DOHH2 (cell line): ENCODE measurements around the gene SREBF2.
A peak's percentile ranks its signal among the peaks of the same experiment; 100 is the strongest.

ENCODE experiments used
- H3F3A ChIP-seq: fragments of 200-600 bp; sonication (generic), shearing (Covaris generic); 2 replicates; pipeline ENCODE4 v1.6.0; 2016; ENCODE audit warnings: antibody characterized with exemption, mild to moderate bottlenecking; ENCODE audit not compliant: control insufficient read depth, insufficient read depth
- H3K27ac ChIP-seq: fragments of 200-600 bp; sonication (generic); 2 replicates; pipeline ENCODE4 v1.5.1; 2014; ENCODE audit warnings: low read depth, mild to moderate bottlenecking, low read length, moderate library complexity
- H3K27me3 ChIP-seq: fragments of 200-600 bp; sonication (generic); 2 replicates; pipeline ENCODE4 v1.6.1; 2014; ENCODE audit warnings: mild to moderate bottlenecking, low read length, mixed read lengths; ENCODE audit not compliant: control insufficient read depth
- H3K36me3 ChIP-seq: fragments of 200-600 bp; sonication (generic); 2 replicates; pipeline ENCODE4 v1.6.1; 2014; ENCODE audit warnings: mild to moderate bottlenecking, low read length, moderate library complexity, mixed read lengths; ENCODE audit not compliant: control insufficient read depth
- H3K4me1 ChIP-seq: fragments of 200-600 bp; sonication (generic); 2 replicates; pipeline ENCODE4 v1.6.1; 2014; ENCODE audit warnings: mild to moderate bottlenecking, low read length, mixed read lengths; ENCODE audit not compliant: control insufficient read depth
- H3K4me2 ChIP-seq: fragments of 200-600 bp; sonication (generic); 2 replicates; pipeline ENCODE4 v1.6.0; 2014; ENCODE audit warnings: mild to moderate bottlenecking, low read length, moderate library complexity
- H3K4me3 ChIP-seq: fragments of 200-600 bp; sonication (generic); 2 replicates; pipeline ENCODE4 v1.5.1; 2014; ENCODE audit warnings: mild to moderate bottlenecking, low read length, mixed read lengths
- H3K79me2 ChIP-seq: fragments of 200-600 bp; sonication (generic); 2 replicates; pipeline ENCODE4 v1.6.1; 2014; ENCODE audit warnings: mild to moderate bottlenecking, low read length, mixed read lengths; ENCODE audit not compliant: control insufficient read depth
- H3K9me2 ChIP-seq: fragments of 200-600 bp; sonication (generic); replicated peaks from 2 replicates; pipeline ENCODE4 v1.6.1; 2014; ENCODE audit warnings: mild to moderate bottlenecking, low read length, mixed read lengths; ENCODE audit not compliant: control insufficient read depth
- H3K9me3 ChIP-seq: fragments of 200-600 bp; sonication (generic); 2 replicates; pipeline ENCODE4 v1.6.1; 2014; ENCODE audit warnings: antibody characterized with exemption, low read length, mixed read lengths; ENCODE audit not compliant: control insufficient read depth, insufficient read depth
- H4K20me1 ChIP-seq: fragments of 200-600 bp; sonication (generic); 2 replicates; pipeline ENCODE4 v1.6.0; 2014; ENCODE audit warnings: low read depth, mild to moderate bottlenecking, antibody characterized with exemption, low read length, moderate library complexity; ENCODE audit not compliant: control insufficient read depth, insufficient read depth
- CTCF ChIP-seq: fragments of 200-600 bp; sonication (generic); IDR thresholded peaks from one replicate; pipeline ENCODE4 v1.5.1; 2014; ENCODE audit warnings: antibody characterized with exemption, mild to moderate bottlenecking, low read depth, low read length; ENCODE audit not compliant: poor library complexity, severe bottlenecking
- EZH2phosphoT487 ChIP-seq: fragments of 200-600 bp; sonication (generic); IDR thresholded peaks from 2 replicates; pipeline ENCODE4 v1.6.1; 2017; ENCODE audit warnings: borderline replicate concordance, mild to moderate bottlenecking, antibody characterized with exemption, low read length, moderate library complexity, mixed read lengths

SREBF2 gene

GRCh38 chr22:41836551-41836950, 3.6 kb downstream of the SREBF2 start:
- H3K36me3 ChIP-seq = peaks cover 88% of the 10 kb centered on the region
- no peak overlapping the region for H3K4me3 ChIP-seq
- peak overlapping the region; percentile 32 for H3K27ac ChIP-seq
- no peak for TF ChIP-seq EZH2phosphoT487
- no peak for TF ChIP-seq CTCF
- H3K27me3 ChIP-seq = no peaks in the 10 kb centered on the region
- peaks cover 75% of the 10 kb centered on the region for H3K4me1 ChIP-seq
- H3K4me2 ChIP-seq = peak overlapping the region; percentile 40
- H3K79me2 ChIP-seq = peaks cover 96% of the 10 kb centered on the region
- no peaks in the 10 kb centered on the region for H3K9me2 ChIP-seq
- H3K9me3 ChIP-seq = peaks cover 5% of the 10 kb centered on the region; the same call in 1 of the 2 replicates
- H4K20me1 ChIP-seq = peaks cover 32% of the 10 kb centered on the region
- H3F3A ChIP-seq = peaks cover 10% of the 10 kb centered on the region

DNA sequence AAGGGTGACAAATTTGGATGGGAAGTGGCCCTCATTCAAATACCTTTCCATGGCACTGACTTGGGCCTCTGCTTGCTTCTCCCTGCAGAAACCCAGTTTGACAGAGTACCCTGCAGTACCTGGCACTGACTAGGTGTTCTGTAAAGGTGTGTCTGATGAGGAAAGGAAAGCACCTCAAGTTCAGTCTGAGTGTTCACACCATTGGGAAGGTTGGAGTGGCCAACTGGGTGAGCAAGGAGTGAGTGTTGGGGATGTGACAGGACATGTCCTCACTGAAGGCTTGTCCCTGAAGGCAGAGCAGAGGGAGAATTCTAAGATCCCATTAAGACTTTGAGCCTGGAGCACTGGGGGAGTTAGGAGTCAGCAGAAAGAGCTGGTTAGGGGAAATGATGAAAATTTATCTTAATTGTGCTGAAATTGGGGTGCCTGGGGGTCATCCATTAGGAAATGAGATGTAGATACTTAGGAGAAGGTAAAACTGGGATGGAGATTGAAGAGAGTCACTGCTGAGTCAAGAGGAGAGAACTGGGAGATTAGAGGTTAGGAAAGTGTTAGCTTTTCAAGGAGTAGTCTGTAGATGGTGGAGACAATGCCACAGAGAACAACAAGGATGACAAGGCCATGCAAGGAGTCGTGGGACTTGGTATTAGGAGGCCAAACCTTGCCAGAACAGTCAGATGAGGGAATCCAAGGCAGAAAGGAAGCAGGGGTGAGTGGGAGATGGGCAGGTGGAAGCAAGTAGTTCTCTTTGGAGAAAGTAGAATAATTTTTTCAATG, 6.1 kb downstream of the SREBF2 start:
- peaks cover 88% of the 10 kb centered on the region for H3K4me1 ChIP-seq
- 0 out of 2 replicates have a peak overlapping the region, but pooled peaks have one; percentile 8 for H3K4me3 ChIP-seq
- TF ChIP-seq EZH2phosphoT487 (no peak), CTCF (no peak)
- peaks cover 91% of the 10 kb centered on the region for H3K36me3 ChIP-seq
- H4K20me1 ChIP-seq = peaks cover 41% of the 10 kb centered on the region
- no peaks in the 10 kb centered on the region for H3K27me3 ChIP-seq
- no peaks in the 10 kb centered on the region for H3K9me3 ChIP-seq
- peak overlapping the region; percentile 58 for H3K4me2 ChIP-seq
- H3K27ac ChIP-seq = peak overlapping the region; percentile 31
- peaks cover 8% of the 10 kb centered on the region for H3F3A ChIP-seq
- H3K9me2 ChIP-seq = no peaks in the 10 kb centered on the region
- peaks cover 99% of the 10 kb centered on the region for H3K79me2 ChIP-seq

- H3K36me3 ChIP-seq = peaks cover 93% of the 10 kb centered on the region
- TF ChIP-seq CTCF = no peak
- no peak for TF ChIP-seq EZH2phosphoT487
- H3K27me3 ChIP-seq = no peaks in the 10 kb centered on the region
- 0 out of 2 replicates have a peak overlapping the region, but pooled peaks have one; percentile 6 for H3K27ac ChIP-seq
- H3K9me2 ChIP-seq = no peaks in the 10 kb centered on the region
- H3K9me3 ChIP-seq = no peaks in the 10 kb centered on the region
- H3K4me2 ChIP-seq = peak overlapping the region; percentile 58
- peaks cover 13% of the 10 kb centered on the region for H3F3A ChIP-seq
- peaks cover 51% of the 10 kb centered on the region for H4K20me1 ChIP-seq
- peak overlapping the region; percentile 18; the same call in 1 of the 2 replicates for H3K4me3 ChIP-seq
- peaks cover 99% of the 10 kb centered on the region for H3K79me2 ChIP-seq
- peaks cover 94% of the 10 kb centered on the region for H3K4me1 ChIP-seq
Observed at GRCh38 chr22:41840216-41840615, 7.3 kb downstream of the SREBF2 start.
